Activated CD4-positive, alpha-beta T cell treated with anti-CD3 and anti-CD28 coated beads, Interleukin-2, amount 10 ng/mL, durations not matched to agents 7 days and 5 days (primary cell): ENCODE results near the gene CDCA4. TPM values are rescaled to one million over a fixed set of nuclear protein-coding genes. Genes with fewer than 3 reads are reported as not detected.
A peak's percentile ranks its signal among the peaks of the same experiment; 100 is the strongest.

Experiments
- CTCF ChIA-PET: fragments of 350-600 bp; sonication (Branson Sonifier 250); formaldehyde crosslinking; loops from one replicate; lab custom pipeline; 2021; ENCODE audit warnings: antibody characterized with exemption; lab: Charles Lee
- POLR2A ChIA-PET: fragments of 350-600 bp; sonication (Branson Sonifier 250); formaldehyde crosslinking; loops from one replicate; lab custom pipeline; 2021; ENCODE audit warnings: antibody characterized with exemption; lab: Charles Lee
- DNase-seq: peaks from one replicate; pipeline ENCODE4 v3.0.0-alpha.2; 2020
- H3K27ac Mint-ChIP-seq: one replicate; pipeline ENCODE4 v1.8.0; 2021; ENCODE audit warnings: mild to moderate bottlenecking, moderate library complexity, mixed read lengths
- H3K27me3 Mint-ChIP-seq: one replicate; pipeline ENCODE4 v1.8.0; 2021; ENCODE audit warnings: mixed read lengths
- H3K36me3 Mint-ChIP-seq: one replicate; pipeline ENCODE4 v1.8.0; 2021; ENCODE audit warnings: low read depth, mixed read lengths
- H3K4me1 Mint-ChIP-seq: one replicate; pipeline ENCODE4 v1.8.0; 2021; ENCODE audit warnings: mixed read lengths
- H3K4me3 Mint-ChIP-seq: one replicate; pipeline ENCODE4 v1.8.0; 2021; ENCODE audit warnings: mild to moderate bottlenecking, moderate library complexity, mixed read lengths
- H3K9me3 Mint-ChIP-seq: one replicate; pipeline ENCODE4 v1.8.0; 2021; ENCODE audit warnings: mixed read lengths
- total RNA-seq, 2 experiments: library from RNA; stranded (reverse); gene quantifications; one replicate each; pipeline ENCODE4 v1.2.3, GENCODE V29; 2021

CDCA4 gene
- total RNA-seq, 2 experiments from 2014 or later, result 53.0 to 56.6 TPM

DNA sequence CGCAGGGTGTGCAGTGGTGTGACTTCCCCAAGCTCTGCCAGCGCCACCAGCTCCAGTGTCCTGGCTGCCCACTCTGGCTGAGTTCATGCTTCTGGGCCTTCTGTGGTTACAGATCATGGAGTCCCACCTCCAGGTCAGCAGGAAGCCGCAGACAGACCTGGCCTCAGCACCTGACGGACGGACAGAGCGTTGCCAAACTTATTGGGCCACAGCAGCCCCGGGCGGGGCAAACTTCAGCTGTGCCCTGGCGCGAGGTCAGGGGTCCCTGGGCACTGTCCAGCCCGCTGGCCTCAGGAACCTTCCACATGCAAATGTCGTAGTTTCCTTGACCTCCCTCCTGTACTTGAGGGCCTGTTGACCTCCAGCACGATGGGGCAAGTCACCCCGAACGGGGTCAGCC lies 33.1 kb upstream of the CDCA4 start:
- Mint-ChIP-seq H3K4me3 (no peak overlapping the region), H3K36me3 (peaks cover 37% of the 10 kb centered on the region), H3K27ac (no peak overlapping the region), H3K27me3 (no peaks in the 10 kb centered on the region), H3K4me1 (peaks cover 15% of the 10 kb centered on the region), H3K9me3 (no peaks in the 10 kb centered on the region)
- CTCF ChIA-PET, result interaction anchor here (0.7 to 6.4 kb wide), 5 partner anchors 8 to 1087 kb away, joined by 3 to 42 read pairs (median 3); partner anchors contain the start of gene GPR132
- POLR2A ChIA-PET, result no interaction called here
- DNase-seq, result no peak

DNA sequence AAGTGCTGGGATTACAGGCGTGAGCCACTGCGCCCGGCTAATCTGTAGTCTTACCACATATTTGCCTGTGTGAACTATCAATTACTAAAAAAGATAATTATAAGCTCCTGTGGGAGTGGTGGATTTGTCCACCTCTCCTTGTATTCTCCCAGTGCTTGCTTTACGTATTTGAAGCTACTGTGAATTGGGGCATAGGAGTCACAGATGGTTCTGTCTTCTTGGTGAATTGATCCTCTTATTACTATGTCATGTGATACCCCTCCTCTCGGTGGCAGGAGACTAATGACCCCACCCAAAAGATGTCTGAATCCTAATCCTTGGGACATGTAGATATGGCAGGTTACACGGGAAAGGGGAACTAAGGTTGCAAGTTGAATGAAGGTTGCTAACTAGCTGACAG lies 32.5 kb upstream of the CDCA4 start:
- Mint-ChIP-seq H3K4me1 (peaks cover 9% of the 10 kb centered on the region), H3K27me3 (no peaks in the 10 kb centered on the region), H3K27ac (no peak overlapping the region), H3K36me3 (peaks cover 40% of the 10 kb centered on the region), H3K4me3 (no peak overlapping the region), H3K9me3 (no peaks in the 10 kb centered on the region)
- POLR2A ChIA-PET, result interaction anchor here (0.6 kb wide), 1 partner anchor 80 kb away, joined by 5 read pairs; no protein-coding TSS in a partner anchor
- CTCF ChIA-PET, result interaction anchor here (0.7 to 1.6 kb wide), 4 partner anchors 12 to 1088 kb away, joined by 3 to 9 read pairs (median 3); partner anchors contain the start of gene GPR132
- no peak for DNase-seq

DNA sequence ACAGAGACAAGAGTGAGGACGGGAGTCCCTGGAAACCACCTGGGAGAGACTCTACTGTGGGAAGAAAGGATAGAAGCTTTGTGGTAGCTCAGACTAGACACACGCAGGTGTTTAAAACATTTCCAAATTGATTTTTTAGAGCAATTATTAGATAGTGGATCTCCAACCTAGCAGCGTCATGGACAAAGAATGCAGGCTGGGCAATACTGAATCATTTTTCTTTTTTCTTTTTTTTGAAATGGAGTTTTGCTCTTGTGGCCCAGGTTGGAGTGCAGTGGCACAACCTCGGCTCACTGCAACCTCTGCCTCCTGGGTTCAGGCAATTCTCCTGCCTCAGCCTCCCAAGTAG lies 31.2 kb upstream of the CDCA4 start:
- no peak for DNase-seq
- H3K9me3 Mint-ChIP-seq, result no peaks in the 10 kb centered on the region
- peaks cover 9% of the 10 kb centered on the region for H3K4me1 Mint-ChIP-seq
- H3K27ac Mint-ChIP-seq, result no peak overlapping the region
- ChIA-PET CTCF (no interaction called here), POLR2A (no interaction called here)
- peaks cover 38% of the 10 kb centered on the region for H3K36me3 Mint-ChIP-seq
- H3K4me3 Mint-ChIP-seq, result no peak overlapping the region
- H3K27me3 Mint-ChIP-seq, result no peaks in the 10 kb centered on the region

DNA sequence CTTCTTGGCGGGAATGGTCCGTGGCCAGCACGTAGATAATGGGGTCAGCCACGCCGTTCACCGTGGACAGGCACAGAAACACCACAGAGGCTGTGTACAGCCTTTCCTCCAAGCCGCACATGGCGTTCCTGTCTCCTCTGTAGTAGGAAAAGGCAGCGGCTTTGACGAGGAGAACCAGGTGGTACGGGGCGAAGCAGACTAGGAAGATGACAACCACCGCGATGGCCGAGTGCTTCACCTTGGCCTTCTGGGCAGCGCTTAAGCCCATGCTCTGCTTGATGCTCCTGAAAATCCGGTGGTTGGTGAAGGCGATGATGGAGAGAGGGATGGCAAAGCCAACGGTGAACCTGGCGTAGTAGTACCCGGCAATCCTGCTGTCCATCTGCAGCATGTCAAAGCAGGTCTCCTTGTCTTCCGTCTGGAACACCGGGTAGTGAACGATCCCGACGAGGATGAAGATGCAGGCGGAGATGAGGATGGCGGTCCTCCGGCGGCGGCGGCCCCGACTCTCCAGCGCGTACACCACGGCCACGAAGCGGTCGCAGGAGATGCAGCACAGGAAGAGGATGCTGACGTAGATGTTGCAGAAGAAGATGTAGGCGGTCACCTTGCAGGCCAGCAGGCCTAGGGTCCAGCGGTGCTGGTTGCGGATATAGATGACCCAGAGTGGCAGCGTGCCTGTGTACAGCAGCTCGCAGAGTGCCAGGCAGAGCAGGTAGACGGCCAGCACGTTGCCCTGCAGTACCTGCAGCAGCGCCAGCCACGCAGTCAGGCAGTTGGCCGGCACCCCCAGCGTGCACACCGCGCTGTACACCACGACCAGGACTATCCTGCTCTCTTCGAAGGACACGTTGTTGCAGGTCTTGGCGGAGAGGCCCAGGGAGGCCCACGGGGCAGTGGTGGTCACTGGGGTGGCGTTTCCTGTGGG lies 30.6 kb upstream of the CDCA4 start:
- ChIA-PET CTCF (no interaction called here), POLR2A (no interaction called here)
- no peak overlapping the region for H3K27ac Mint-ChIP-seq
- H3K4me3 Mint-ChIP-seq, result no peak overlapping the region
- no peaks in the 10 kb centered on the region for H3K27me3 Mint-ChIP-seq
- peaks cover 9% of the 10 kb centered on the region for H3K4me1 Mint-ChIP-seq
- H3K36me3 Mint-ChIP-seq, result peaks cover 34% of the 10 kb centered on the region
- DNase-seq, result no peak
- no peaks in the 10 kb centered on the region for H3K9me3 Mint-ChIP-seq

DNA sequence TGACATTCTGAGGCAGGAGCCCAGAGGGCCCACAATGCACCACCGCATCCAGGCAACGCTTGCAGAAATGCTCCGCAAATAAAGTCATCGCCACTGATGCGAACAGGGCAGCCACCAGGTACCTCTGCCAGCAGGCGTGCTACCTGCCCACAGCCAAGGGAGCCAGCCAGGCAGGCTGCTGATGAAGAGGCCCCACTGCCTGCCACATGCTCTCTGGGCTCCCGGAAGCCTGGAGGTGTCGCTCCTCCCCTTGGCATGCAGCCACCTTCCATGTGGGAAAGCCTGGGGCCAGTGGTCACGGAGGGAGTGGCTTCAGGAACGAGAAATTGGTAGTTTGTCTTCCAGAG lies 29.6 kb upstream of the CDCA4 start:
- ChIA-PET CTCF (no interaction called here), POLR2A (no interaction called here)
- no peaks in the 10 kb centered on the region for H3K27me3 Mint-ChIP-seq
- H3K4me1 Mint-ChIP-seq, result peaks cover 12% of the 10 kb centered on the region
- peaks cover 34% of the 10 kb centered on the region for H3K36me3 Mint-ChIP-seq
- no peak overlapping the region for H3K27ac Mint-ChIP-seq
- DNase-seq, result no peak
- no peak overlapping the region for H3K4me3 Mint-ChIP-seq
- no peaks in the 10 kb centered on the region for H3K9me3 Mint-ChIP-seq

DNA sequence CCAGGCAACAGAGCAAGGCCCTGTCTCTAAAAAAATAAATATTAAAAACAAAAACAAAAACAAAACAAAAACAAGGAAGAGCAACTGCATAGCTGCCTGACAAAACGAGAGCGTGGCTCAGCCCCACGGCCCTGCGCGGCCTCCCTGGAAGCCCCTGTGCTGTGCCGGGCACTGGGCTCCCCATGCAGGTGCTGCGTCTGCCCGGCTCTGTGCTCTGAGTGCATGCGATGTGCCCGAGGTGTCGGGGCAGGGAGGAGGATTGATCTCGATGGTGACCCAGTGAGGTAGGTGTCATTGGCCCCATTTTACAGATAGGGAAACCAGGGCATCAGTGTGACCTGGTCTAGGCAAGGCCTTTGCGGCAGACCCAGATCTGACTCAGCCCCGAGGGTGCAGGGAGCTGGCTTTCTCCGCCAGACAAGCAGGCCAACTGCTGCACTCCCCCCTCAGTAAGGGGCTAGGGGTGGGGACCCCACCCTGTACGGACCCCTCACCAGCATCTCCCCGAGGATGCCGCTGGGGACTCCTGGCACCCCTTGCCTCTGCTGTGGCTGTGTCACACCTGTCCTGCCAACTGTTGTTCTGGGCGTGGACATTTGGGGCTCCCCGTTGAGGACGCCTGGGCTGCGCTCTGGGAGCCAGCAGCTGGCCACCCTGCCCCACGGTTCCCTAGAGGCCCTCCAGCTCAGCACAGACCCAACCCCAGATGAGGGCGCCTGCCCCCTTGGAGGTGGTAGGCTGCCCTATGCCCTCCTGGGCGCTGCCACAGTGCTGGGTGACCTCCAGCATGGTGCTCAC lies 29.1 kb upstream of the CDCA4 start:
- no peak for DNase-seq
- H3K27ac Mint-ChIP-seq, result no peak overlapping the region
- ChIA-PET POLR2A (no interaction called here), CTCF (no interaction called here)
- no peaks in the 10 kb centered on the region for H3K9me3 Mint-ChIP-seq
- peaks cover 28% of the 10 kb centered on the region for H3K36me3 Mint-ChIP-seq
- H3K4me3 Mint-ChIP-seq, result no peak overlapping the region
- H3K27me3 Mint-ChIP-seq, result no peaks in the 10 kb centered on the region
- peaks cover 12% of the 10 kb centered on the region for H3K4me1 Mint-ChIP-seq

DNA sequence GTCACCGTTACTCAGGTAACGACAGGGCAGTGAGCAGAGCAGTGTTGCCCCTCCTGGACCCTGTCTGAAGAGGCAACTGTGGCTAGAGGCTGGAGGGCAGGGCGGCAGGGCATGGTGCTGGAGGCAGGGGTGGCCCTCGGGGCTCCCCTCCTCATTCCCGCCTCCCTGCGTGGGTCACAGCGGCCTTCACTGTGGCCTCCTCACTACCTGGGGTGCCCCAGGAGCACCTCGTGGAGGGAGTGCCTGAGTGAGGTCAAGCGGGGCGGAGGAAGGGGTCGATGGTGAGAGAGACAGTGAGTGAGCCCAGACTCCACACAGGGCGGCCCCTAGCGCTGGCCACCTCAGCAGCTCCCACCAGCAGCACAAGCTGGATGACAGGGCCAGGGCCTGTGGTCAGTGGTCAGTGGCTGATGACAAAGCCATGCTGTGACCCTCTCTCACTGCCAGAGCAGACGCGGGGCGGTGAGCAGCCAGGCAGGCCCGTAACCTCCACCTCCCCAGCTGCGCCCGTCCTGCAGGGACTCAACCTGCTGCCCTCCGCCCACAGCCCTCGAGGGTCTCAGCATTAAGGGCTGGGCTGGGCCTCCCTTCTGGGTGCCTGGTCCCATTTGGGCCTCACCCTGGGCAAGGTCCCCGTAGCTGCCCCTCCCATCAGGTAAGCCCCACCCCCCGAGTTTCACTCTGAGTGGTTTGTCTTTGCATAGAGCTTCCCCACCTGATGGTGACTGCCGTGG lies 26.6 kb upstream of the CDCA4 start:
- Mint-ChIP-seq H3K4me1 (peaks cover 15% of the 10 kb centered on the region), H3K4me3 (no peak overlapping the region), H3K36me3 (peaks cover 19% of the 10 kb centered on the region), H3K27me3 (peaks cover 4% of the 10 kb centered on the region), H3K9me3 (no peaks in the 10 kb centered on the region), H3K27ac (no peak overlapping the region)
- CTCF ChIA-PET, result interaction anchor here (1.9 to 8.3 kb wide), 8 partner anchors 21 to 75 kb away, joined by 7 to 94 read pairs (median 16); partner anchors contain the start of genes CDCA4 and CLBA1
- POLR2A ChIA-PET, result no interaction called here
- DNase-seq, result no peak

DNA sequence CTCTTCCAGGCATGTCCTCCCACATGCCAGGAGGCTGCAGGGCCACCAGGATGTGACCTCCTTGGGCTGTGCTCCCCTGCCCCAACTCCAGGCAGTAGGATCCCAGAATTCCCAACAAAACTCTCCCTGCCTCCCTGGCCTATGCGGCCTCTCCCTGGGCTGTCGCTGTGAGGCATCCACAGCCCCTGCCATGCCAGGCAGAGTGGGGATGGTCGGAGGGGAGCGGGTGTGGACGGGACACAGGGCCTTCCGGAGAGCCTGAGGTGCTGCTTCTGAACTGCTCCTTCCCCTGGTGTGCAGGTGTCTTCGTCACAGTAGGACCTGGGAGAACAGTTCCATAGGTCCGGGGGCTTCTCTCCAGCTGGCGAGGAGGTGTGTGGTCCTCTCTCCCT lies 26.0 kb upstream of the CDCA4 start:
- Mint-ChIP-seq H3K27ac (no peak overlapping the region), H3K9me3 (no peaks in the 10 kb centered on the region), H3K4me3 (no peak overlapping the region), H3K27me3 (peaks cover 4% of the 10 kb centered on the region), H3K36me3 (peaks cover 17% of the 10 kb centered on the region), H3K4me1 (peaks cover 15% of the 10 kb centered on the region)
- POLR2A ChIA-PET, result no interaction called here
- CTCF ChIA-PET, result interaction anchor here (1.0 to 8.3 kb wide), 18 partner anchors 10 to 254 kb away, joined by 3 to 94 read pairs (median 12); partner anchors contain the start of genes BRF1, CDCA4, CLBA1 and GPR132
- DNase-seq, result no peak

DNA sequence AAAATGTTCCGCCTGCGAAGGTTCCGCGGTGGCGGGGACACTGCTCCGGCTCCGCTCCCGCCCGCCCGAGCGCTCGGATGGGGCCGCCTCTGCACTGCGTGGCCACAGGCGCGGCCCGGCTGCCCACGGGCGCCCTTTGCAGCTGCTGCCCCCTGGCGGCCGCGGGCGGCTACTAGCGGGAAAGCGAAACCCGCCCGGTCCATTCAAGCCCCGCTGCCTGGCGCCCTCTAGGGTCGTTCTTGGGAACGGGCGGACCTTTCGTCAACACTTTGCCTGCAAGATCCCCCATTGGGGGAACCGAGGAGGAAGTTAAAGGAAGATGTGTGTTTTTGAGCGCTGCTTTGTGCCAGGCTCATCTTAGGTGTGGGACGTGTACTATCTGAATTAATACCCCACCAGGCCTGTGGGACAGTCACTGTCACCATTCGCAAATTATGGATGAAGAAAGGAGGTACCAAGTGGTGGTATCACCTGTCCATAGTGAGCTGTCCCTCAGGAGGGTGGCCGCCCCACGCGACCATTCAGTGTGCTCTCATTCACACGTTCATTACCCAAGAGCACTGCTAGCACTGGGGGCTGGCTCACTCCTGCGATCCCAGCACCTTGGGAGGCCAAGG lies 24.9 kb upstream of the CDCA4 start:
- H3K9me3 Mint-ChIP-seq, result no peaks in the 10 kb centered on the region
- H3K36me3 Mint-ChIP-seq, result peaks cover 7% of the 10 kb centered on the region
- POLR2A ChIA-PET, result no interaction called here
- peak; percentile 94 for DNase-seq
- peaks cover 4% of the 10 kb centered on the region for H3K27me3 Mint-ChIP-seq
- no peak overlapping the region for H3K4me3 Mint-ChIP-seq
- CTCF ChIA-PET, result interaction anchor here (0.6 to 8.3 kb wide), 36 partner anchors 10 to 292 kb away, joined by 3 to 94 read pairs (median 6); partner anchors contain the start of genes BRF1, CDCA4, CLBA1 and GPR132
- peaks cover 15% of the 10 kb centered on the region for H3K4me1 Mint-ChIP-seq
- no peak overlapping the region for H3K27ac Mint-ChIP-seq

DNA sequence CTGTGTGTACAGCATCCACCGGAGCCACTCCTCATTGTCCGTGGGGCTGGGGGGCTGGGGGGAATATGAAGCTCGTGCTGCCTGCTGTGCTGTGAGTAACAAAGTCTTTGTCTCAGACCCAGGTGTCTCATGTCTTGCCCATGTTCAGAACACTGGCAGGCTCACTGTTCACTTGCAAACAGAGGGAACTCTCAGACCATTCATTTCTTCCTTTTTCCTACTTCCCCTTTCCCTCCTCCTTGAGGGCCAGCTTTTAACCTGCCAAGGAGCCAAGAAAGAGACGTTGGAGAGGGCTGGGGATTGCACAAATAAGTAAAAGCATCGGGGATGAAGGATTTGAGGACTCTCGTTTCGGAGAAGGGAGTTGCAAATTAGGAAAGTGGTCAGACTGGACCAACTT lies 22.8 kb upstream of the CDCA4 start:
- peaks cover 15% of the 10 kb centered on the region for H3K4me1 Mint-ChIP-seq
- no peak for DNase-seq
- CTCF ChIA-PET, result interaction anchor here (1.0 to 8.3 kb wide), 3 partner anchors 13 to 71 kb away, joined by 3 to 94 read pairs (median 4); no protein-coding TSS in a partner anchor
- no peaks in the 10 kb centered on the region for H3K36me3 Mint-ChIP-seq
- POLR2A ChIA-PET, result no interaction called here
- H3K9me3 Mint-ChIP-seq, result no peaks in the 10 kb centered on the region
- peaks cover 4% of the 10 kb centered on the region for H3K27me3 Mint-ChIP-seq
- no peak overlapping the region for H3K27ac Mint-ChIP-seq
- H3K4me3 Mint-ChIP-seq, result no peak overlapping the region

DNA sequence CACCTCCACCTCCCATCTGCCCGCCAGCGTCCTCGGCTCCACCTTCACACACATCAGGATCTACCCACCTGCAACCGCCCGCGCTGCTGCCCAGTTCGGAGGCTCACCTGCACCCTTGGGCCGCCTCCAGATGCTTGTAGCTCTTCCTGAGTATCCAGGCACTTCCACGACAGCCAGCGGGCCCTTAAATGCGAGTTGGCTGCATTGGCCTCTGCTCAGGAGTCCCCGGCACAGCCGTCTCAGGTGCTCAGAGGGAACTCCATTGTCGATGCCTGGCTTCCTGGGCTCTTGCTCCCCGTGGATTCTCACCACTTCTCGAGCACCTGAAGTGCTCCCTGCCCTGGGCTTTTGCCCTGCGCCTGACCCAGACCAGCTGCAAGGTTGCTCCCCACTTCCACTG lies 21.9 kb upstream of the CDCA4 start:
- Mint-ChIP-seq H3K36me3 (no peaks in the 10 kb centered on the region), H3K9me3 (no peaks in the 10 kb centered on the region), H3K27ac (no peak overlapping the region), H3K27me3 (peaks cover 4% of the 10 kb centered on the region), H3K4me1 (peaks cover 12% of the 10 kb centered on the region), H3K4me3 (no peak overlapping the region)
- DNase-seq, result no peak
- ChIA-PET CTCF (interaction anchor here (1.8 to 8.3 kb wide), 2 partner anchors 12 to 70 kb away, joined by 4 to 94 read pairs; no protein-coding TSS in a partner anchor), POLR2A (no interaction called here)
